Stomach (tissue), 4 donors: Measurements from ENCODE around the gene SORCS2.

Experiments
- CTCF ChIP-seq, 7 experiments: fragments of 450-650 bp in 4 of 7; fragments of 200-600 bp in 3 of 7; sonication (generic) in 3 of 7; IDR thresholded peaks; one replicate each; pipeline ENCODE4 v1.5.1; 2016 to 2019; ENCODE audit warnings: antibody characterized with exemption in 7 of 7, control low read depth in 2 of 7, mild to moderate bottlenecking in 1 of 7
- EP300 ChIP-seq: sonication (generic); formaldehyde crosslinking; IDR thresholded peaks from one replicate; pipeline ENCODE4 v1.6.1; 2017; ENCODE audit warnings: antibody characterized with exemption
- POLR2A ChIP-seq, 4 donors: fragments of 450-650 bp; IDR thresholded peaks; one replicate each; pipeline ENCODE4 v1.6.1; 2016; ENCODE audit warnings: antibody characterized with exemption in 4 of 4, control low read depth in 2 of 4, mild to moderate bottlenecking in 1 of 4, moderate library complexity in 1 of 4
- POLR2AphosphoS5 ChIP-seq, 3 donors: sonication (generic); formaldehyde crosslinking; IDR thresholded peaks; one replicate each; pipeline ENCODE4 v1.6.1; 2016; ENCODE audit warnings: antibody characterized with exemption in 3 of 3

DNA sequence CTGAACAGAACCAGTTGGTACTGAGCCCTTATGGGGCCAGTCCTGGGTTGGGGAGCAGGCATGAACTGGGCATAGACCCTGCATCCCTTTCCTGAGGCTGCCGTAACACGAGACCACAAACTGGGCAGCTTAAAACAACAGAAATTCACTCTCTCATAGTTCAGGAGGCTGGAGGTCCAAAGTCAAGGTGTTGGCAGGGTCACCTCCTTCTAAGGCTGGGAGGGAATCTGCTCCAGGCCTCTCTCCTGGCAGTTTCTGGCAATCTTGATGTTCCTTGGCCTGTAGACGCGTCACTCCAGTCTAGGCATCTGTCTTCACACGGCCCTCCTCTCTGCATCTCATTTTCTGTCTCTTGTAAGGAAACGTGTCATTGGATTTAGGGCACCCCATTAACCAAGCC lies 19.8 kb upstream of the SORCS2 start:
- no peak for TF ChIP-seq CTCF (IDR thresholded peaks at IDR 0.05)
- no peak for TF ChIP-seq EP300
- TF ChIP-seq POLR2A (IDR thresholded peaks at IDR 0.05) = no peak
- TF ChIP-seq POLR2AphosphoS5 (IDR thresholded peaks at IDR 0.05) = no peak
